Central memory CD4-positive, alpha-beta T cell (primary cell): ENCODE measurements around the gene ROR2.

Experiments used
- DNase-seq: peaks from one replicate; pipeline ENCODE4 v3.0.0; 2022

The ROR2 gene

GRCh38 chr9:91900055-91900796, 49.8 kb downstream of the ROR2 start:
- no peak for DNase-seq

GRCh38 chr9:91899594-91899993, 50.4 kb downstream of the ROR2 start:
- DNase-seq = no peak

- no peak for DNase-seq
Measured at GRCh38 chr9:91899219-91899563, 50.8 kb downstream of the ROR2 start.

GRCh38 chr9:91898451-91899218, 51.4 kb downstream of the ROR2 start:
- DNase-seq = no peak

- DNase-seq = no peak
Measured at GRCh38 chr9:91897201-91897600, 52.8 kb downstream of the ROR2 start.

GRCh38 chr9:91896513-91897121, 53.4 kb downstream of the ROR2 start:
- DNase-seq = no peak

- no peak for DNase-seq
Measured at GRCh38 chr9:91896097-91896496, 53.9 kb downstream of the ROR2 start.

GRCh38 chr9:91894536-91894935, 55.5 kb downstream of the ROR2 start:
- DNase-seq = no peak

GRCh38 chr9:91894023-91894422, 56.0 kb downstream of the ROR2 start:
- no peak for DNase-seq

GRCh38 chr9:91891915-91892314, 58.1 kb downstream of the ROR2 start:
- no peak for DNase-seq

- DNase-seq = no peak
Measured at GRCh38 chr9:91890662-91891061, 59.4 kb downstream of the ROR2 start.

- no peak for DNase-seq
Measured at GRCh38 chr9:91889161-91889911, 60.7 kb downstream of the ROR2 start.

- DNase-seq = no peak
Measured at GRCh38 chr9:91886414-91887076, 63.5 kb downstream of the ROR2 start.

- no peak for DNase-seq
Measured at GRCh38 chr9:91885746-91886413, 64.1 kb downstream of the ROR2 start.

- no peak for DNase-seq
Measured at GRCh38 chr9:91884696-91885687, 65.0 kb downstream of the ROR2 start.

- no peak for DNase-seq
Measured at GRCh38 chr9:91884153-91884552, 65.9 kb downstream of the ROR2 start.

GRCh38 chr9:91883503-91883902, 66.5 kb downstream of the ROR2 start:
- DNase-seq = no peak

- no peak for DNase-seq
Measured at GRCh38 chr9:91882627-91883026, 67.4 kb downstream of the ROR2 start.

- no peak for DNase-seq
Measured at GRCh38 chr9:91880378-91880972, 69.6 kb downstream of the ROR2 start.

- no peak for DNase-seq
Measured at GRCh38 chr9:91879231-91879630, 70.8 kb downstream of the ROR2 start.
